HuH-7 (cell line): ENCODE measurements around the gene CRTC1.

Source experiments
- DNase-seq: peaks from one replicate; pipeline ENCODE4 v3.0.0; 2011; ENCODE audit warnings: low spot score

The CRTC1 gene

GRCh38 chr19:18749362-18750231 is 66.1 kb downstream of the CRTC1 start:
- DNase-seq = no peak

GRCh38 chr19:18750295-18750970 is 67.0 kb downstream of the CRTC1 start:
- DNase-seq = no peak

- no peak for DNase-seq
Observed at GRCh38 chr19:18751571-18751970, 68.1 kb downstream of the CRTC1 start.

- DNase-seq = no peak
Observed at GRCh38 chr19:18754501-18754900, 71.0 kb downstream of the CRTC1 start.

- no peak for DNase-seq
Observed at GRCh38 chr19:18756896-18757295, 73.4 kb downstream of the CRTC1 start.

- no peak for DNase-seq
Observed at GRCh38 chr19:18759304-18759994, 76.0 kb downstream of the CRTC1 start.

GRCh38 chr19:18759995-18760426 is 76.5 kb downstream of the CRTC1 start:
- no peak for DNase-seq

- no peak for DNase-seq
Observed at GRCh38 chr19:18760440-18761383, 77.2 kb downstream of the CRTC1 start.

- no peak for DNase-seq
Observed at GRCh38 chr19:18761531-18762110, 78.1 kb downstream of the CRTC1 start.

GRCh38 chr19:18762125-18763023 is 78.9 kb downstream of the CRTC1 start:
- DNase-seq = no peak

GRCh38 chr19:18763674-18764590 is 80.5 kb downstream of the CRTC1 start:
- DNase-seq = no peak

- DNase-seq = no peak
Observed at GRCh38 chr19:18764591-18765051, 81.1 kb downstream of the CRTC1 start.

- DNase-seq = no peak
Observed at GRCh38 chr19:18765224-18765623, 81.7 kb downstream of the CRTC1 start.

GRCh38 chr19:18768046-18768771 is 84.7 kb downstream of the CRTC1 start:
- DNase-seq = no peak

- DNase-seq = no peak
Observed at GRCh38 chr19:18768997-18769891, 85.8 kb downstream of the CRTC1 start.

- no peak for DNase-seq
Observed at GRCh38 chr19:18769989-18770528, 86.6 kb downstream of the CRTC1 start.
